GM19438 (cell line): ENCODE data around the gene FBLIM1.

ENCODE experiments used
- ATAC-seq: cut with Tn5 transposase; IDR thresholded peaks from one replicate; pipeline ENCODE4 v1.9.1; 2021; ENCODE audit warnings: low read depth; ENCODE audit not compliant: unreplicated experiment

The FBLIM1 gene

DNA sequence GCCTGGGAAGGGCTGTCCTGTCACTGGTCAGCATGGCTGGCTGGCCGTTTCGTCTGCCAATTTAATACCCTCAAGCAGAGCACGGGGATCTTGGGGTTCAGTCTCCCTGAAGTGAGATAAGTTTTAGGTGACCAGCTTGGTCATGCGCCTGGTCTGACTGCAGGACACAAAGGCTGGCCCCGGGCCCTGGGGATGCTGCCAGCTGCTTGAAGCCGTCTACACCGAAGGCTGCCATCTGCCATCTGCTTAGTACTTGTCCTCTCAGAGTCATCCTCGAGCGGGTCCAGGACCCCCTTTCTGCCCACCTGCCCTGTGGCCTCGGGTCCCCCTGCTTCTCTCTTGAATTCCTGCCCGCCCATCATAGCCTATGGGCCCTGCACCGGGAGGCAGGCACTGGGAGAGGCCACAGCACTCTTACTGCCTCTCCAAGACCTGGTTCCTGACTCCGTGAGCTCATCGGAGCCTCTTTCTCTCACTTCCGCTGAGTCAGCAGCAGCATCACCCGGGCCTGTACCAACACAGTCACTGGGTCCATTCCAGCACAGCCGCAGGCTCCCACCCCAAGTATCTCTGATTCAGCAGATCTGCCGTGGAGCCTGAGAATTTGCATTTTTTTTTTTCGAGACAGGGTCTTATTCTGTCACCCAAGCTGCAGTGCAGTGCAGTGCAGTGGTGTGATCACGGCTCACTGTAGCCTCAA, 7.0 kb downstream of the FBLIM1 start:
- ATAC-seq: no peak

DNA sequence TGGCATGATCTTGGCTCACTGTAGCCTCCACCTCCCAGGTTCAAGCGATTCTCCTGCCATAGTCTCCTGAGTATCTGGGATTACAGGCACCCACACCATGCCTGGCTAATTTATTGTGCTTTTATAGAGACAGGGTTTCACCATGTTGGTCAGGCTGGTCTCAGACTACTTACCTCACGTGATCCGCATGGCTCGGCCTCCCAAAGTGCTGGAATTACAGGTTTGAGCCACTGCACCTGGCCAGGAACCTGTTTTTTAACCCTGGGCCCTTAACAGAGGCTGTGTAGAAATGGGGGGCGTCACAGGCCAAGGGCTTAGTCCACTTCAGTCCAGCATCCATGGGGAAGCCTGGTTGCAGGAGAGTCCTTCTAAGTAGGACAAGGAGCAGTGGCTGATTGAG, 9.3 kb downstream of the FBLIM1 start:
- no peak for ATAC-seq

DNA sequence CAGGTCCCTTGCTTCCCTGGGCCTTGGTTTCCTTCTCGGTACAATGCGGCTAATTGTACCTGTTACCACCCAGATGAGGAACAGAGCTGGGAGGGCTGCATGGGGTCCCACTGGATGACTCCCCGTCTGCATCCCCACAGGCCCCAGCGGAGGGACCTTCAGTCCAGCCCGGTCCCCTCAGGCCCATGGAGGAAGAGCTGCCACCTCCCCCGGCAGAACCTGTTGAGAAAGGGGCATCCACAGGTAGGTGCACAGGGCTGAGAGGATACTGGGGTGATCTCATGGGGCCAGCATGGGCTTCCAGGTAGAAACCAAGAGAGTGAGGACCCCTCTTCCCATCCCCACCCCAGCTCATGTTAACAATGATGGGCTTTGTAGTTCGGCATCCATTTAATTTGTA, 9.8 kb downstream of the FBLIM1 start:
- ATAC-seq: no peak

DNA sequence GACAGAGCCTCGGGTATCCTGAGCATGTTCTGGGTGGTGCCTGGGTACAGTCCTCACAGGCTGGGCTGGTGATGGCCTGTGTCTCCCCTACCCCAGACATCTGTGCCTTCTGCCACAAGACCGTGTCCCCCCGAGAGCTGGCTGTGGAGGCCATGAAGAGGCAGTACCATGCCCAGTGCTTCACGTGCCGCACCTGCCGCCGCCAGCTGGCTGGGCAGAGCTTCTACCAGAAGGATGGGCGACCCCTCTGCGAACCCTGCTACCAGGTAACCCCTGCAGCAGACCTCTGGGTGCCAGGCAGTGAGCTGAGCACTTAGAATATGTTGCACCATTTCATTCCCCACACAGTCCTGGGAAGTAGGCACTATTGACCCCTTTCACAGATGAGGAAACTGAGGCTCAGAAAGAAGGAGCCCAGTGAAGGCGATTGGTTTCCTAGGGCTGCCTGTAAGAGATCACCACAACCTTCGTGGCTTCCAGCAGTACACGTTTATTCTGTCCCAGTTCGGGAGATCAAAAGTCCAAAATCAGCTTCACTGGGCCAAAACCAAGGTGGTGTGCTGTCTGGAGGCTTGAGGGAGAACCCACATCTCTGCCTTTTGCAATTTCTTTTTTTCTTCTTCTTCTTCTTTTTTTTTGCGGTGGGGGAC, 11.8 kb downstream of the FBLIM1 start:
- no peak for ATAC-seq

DNA sequence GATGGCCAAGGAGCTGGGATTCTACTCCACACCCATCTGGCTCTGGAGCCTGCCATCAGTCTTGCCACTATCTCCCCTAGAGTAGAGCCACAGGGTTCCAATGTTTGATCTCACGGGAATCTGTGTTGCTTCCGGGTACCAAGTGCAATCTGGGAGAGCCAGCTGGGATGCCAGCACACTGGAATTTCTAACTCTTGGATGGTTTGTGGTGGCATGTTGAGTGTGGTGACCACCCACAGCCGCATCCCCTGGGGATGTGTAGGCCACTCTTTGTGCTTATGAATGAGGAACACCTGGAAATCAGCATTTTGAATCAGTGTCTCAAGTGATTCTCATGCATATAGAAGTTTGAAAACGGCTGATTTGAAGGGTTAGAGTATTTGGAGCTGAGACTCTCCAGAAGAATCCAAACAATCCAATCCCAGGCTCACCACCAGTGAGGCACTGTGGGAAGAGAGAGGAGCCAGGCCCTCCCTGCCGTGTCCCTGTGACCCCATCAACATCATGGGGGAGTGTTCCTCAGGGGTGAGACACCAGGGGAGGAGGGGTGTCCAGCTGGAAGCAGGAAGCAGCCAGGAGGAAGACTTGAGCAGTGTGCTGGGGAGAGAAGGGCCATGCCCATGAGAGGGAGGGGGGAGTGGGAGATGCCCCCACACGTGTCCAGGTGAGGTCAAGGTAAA, 13.4 kb downstream of the FBLIM1 start:
- no peak for ATAC-seq

DNA sequence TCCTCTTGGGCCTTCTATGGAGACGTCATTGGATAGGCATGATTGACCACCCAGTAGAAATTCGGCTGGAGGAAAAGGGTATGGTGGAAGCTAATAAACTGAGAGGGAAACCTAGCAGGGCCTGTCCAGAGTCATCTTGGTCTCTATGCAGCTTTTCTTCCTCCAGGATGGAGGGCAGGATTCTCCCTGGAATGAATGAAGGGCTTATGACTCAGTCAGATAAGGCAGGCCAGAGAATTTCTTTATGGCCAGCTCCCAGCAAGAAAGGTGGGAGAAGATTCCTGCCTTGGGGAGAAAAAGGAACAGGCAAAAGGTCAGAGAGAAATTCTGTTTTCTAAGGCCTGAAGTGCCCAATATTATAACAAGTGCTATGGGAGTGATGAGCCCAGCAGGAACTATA, 17.1 kb downstream of the FBLIM1 start:
- no peak for ATAC-seq

DNA sequence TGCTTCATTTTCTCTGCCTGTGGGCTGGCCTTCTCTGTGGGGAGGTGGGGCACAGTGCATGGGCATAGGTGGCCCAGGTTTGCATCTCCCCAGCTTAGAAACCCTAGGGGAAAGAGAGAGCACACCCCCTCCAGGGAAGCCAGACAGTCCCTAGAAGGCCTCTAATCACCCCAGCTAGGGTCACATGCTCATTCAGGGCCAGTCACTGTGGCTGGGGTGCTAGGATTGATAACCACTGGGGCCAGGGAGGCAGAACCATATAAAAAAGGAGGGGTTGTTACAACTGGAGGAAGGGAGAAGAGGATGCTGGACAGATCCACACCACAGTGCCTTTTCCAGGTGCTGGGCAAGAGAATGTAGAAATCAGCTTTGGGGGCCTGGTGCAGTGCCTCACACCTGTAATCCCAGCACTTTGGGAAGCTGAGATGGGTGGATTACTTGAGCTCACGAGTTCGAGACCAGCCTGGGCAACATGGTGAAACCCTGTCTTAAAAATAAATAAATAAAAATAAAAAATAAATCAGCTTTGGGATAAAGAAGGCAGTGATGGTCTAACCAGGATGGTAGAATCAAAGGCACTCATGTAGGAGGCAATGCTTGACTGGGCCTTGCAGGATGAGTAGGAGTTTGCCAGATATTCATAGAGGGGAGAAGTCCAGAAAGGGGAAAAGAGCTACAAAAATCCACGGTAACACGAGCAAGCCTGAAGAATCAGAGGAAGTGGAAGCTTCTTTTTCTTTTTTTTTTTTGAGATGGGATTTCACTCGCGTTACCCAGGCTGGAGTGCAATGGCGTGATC, 19.5 kb downstream of the FBLIM1 start:
- ATAC-seq: no peak

DNA sequence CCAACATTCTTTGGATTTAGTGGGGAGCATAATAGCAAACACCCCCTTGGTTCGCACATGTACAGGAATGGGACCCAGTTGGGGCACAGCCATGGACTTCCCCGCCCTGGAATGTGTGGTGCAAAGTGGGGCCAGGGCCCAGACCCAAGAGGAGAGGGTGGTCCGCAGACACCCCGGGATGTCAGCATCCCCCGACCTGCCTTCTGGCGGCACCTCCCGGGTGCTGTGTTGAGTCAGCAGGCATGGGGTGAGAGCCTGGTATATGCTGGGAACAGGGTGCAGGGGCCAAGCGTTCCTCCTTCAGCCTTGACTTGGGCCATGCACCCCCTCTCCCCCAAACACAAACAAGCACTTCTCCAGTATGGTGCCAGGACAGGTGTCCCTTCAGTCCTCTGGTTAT, 27.1 kb downstream of the FBLIM1 start:
- no peak for ATAC-seq

DNA sequence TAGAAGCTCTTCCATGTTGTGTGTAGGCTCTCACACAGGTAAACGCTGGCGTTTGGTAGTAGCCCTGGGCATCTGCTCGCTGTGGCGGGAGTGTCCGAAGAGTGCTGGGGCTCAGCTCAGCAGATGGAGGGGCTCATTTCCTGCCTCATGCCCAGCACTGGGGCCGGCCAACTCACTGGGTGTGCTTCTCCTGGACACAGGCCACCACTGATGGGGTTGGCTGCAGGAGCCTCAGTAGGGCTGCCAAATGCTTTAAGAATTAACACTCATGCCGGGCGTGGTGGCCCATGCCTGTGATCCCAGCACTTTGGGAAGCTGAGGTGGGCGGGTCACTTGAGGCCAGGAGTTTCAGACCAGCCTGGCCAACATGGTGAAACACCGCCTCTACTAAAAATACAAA, 28.0 kb downstream of the FBLIM1 start:
- no peak for ATAC-seq

DNA sequence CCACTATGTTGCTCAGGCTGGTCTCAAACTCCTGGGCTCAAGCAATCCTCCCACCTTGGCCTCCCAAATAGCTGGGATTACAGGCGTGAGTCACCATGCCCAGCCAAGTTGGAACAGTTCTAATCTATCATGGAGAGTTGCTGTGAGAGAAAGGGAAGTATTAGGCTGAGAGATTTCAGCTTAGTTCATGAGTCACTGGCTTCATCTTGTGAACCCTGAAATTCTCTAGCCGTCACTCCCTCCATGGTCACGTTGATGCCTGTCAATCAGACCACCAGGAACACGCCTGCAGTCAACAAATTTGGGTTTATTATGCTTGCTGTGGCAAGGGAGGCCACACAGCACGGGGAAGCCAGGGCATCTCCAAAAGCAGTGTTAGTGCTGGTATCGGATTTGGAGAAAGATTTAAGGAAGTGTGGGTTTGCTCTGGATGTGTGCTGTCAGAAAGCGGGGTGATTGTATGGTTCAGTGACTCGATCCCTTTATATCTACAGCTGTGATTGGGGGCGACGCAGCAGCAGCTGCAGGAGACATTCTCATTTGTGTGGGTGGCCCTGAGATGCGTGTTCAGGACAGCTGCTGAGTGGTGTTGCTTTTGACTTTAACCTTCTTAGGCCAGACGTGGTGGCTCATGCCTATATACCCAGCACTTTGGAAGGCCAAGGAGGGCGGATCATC, 30.2 kb downstream of the FBLIM1 start:
- no peak for ATAC-seq

DNA sequence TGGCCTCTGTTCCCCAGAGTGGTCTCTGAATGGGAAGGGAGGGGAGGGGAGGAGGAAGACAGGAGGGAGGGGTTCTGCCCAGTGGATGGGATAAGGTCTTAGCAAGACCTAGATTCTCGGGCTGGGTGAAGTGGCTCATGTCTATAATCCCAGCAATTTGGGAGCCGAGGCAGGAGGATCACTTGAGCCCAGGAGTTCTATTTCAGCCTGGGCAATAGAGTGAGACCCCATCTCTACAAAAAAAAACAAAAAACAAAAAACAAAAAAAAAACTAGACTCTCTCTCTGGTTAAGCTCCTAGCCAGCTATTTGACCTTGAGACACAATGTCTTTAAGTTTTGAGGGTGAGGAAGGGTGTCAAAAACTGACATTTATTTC, 37.5 kb downstream of the FBLIM1 start:
- ATAC-seq: no peak

DNA sequence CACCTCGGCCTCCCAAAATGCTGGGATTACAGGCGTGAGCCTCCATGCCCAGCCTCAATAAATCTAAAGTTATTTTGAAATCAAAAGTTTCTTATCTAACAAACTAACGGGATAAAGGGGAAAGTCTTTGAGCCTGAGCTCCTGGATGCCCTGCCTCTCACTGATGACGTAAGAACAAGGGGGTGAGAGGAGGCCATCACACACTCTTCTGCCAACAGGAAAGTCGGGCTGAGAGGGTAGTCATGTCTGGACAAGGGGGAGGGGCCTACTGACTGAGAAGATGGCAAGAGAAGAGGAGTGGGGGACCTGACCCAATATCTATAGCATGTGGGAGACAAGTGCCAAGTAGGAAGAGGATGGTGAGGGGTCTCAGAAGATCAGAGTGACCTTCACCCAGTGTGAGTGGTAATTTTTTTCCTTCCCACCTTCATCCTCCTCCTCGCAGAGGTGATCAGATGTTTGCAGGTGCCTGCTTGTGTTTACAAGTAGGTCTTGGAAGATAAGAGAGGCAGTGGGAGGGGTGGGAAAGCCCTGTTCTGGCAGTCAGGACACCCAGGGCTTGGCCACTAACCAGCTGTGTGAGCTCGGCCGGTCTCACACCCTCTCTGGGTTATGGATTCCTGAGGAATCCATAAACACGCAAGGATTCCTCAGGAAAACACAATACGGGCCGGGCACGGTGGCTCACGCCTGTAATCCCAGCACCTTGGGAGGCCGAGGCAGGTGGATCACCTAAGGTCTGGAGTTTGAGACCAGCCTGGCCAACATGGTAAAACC, 39.2 kb downstream of the FBLIM1 start:
- ATAC-seq: no peak

DNA sequence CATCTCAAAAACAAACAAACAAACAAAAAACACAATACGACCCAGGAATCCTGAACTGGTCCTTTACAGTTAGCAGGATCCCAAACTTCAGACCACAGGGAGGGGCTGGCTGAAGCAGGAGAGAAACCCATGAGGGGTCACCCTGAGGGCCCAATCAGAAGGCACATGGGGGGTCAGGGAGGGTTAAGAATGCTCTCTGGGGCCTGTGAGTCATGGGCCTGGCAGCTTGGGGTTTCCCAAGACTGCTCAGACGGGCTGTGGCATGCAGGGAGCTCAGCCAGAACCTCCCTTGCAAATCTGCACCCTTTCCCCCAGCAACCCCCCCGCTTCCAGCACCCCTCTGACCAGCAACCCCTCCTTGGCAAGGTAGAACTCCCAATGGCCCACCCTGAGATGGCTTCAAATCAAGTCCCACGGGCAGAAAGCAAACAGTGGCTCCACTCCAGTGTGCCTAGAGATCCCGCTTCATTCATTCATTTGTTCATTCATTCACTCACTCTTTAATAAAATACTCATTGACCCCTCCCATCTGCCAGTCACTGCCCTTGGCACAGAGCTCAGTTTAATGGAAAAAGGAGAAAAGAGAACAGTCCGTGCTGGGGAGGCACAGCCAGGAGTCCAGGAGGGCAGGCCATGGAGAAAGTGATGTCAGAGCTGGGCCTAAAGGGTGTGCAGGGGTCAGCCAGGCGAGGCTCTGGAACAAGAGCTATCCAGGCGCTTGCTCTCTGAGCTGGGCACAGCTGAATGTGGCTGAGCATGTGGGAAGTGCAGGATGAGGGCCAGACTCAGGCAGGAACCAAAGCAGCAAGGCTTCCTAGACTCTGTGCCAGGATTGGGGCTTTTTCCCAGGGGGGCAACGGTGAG, 40.6 kb downstream of the FBLIM1 start:
- ATAC-seq: no peak

DNA sequence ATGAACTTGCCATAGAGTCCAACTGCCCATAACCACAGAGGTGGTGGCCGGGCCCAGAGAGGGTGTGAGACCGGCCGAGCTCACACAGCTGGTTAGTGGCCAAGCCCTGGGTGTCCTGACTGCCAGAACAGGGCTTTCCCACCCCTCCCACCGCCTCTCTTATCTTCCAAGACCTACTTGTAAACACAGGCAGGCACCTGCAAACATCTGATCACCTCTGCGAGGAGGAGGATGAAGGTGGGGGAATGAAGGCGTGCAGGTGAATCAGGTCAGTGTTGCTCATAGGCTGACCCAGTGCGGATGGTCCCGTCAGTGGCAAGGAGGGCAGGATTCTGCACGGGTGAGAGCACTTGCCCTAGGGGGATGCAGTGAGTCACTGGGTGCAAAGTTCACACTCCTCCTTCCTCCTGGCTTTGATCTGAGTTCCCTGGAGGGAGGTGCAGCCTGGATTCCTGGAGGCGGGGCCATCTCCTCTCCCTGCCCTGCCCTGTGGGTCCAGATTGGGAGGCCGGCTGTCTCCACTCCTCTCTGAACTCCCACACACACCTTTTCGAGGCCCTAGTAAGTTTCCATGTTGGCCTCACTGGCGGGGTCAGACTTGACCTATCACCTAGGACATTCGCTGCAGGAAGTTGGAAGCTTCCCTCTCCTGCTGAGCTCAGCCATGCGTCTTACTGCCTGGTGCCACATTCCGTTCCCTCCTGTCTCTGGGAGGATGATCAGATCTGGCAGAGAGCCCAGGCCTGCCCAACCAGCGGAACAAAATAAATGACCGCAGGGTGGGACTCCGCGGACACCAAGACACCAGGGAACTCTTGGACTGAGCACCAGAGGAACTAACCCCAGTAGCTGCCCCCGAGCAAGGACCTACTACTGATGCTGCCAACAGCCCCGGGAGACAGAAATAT, 41.6 kb downstream of the FBLIM1 start:
- ATAC-seq: no peak

DNA sequence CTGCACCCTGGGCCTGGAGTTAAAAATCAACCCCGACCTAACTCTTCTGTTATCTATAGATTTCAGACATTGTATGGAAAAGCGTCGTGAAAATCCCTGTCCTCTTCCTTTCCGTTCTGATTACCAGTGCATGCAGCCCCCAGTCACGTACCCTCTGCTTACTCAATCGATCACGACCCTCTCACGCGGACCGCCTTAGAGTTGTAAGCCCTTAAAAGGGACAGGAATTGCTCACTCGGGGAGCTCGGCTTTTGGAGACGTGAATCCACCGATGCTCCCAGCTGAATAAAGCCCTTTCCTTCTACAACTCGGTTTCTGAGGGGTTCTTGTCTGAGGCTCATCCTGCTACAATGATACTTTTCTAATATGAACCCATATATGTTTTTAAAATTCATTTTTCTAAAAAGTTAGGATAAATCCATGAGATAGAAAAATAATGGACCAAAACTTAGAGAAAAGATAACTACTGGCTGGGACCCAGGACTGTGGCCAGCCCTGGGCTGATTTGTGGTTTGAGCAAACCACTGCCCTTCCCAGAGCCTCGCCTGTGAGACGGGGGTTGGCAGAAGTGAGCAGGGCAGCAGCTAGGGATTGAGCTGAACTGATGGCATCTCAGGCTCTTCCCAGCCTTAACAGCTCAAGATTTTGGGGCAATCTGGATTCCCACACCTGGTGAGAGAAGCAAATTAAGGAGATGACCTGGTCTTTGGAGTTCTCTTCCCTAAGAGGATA, 43.8 kb downstream of the FBLIM1 start:
- ATAC-seq: no peak

DNA sequence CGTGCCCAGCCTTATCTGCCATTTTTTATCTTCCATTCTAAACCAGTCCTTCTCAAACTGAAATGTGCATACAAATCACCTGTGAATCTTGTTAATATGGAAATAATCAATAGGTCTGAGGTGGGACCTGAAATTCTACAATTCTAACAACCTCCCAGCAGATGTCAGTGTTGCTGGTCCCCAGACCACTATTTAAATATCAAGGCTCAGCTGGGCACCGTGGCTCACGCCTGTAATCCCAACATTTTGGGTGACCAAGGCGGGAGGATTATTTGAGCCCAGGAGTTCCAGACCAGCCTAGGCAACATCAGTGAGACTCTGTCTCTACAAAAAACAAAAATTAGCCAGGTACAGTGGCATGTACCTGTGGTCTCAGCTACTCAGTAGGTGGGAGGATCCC, 44.8 kb downstream of the FBLIM1 start:
- ATAC-seq: no peak

DNA sequence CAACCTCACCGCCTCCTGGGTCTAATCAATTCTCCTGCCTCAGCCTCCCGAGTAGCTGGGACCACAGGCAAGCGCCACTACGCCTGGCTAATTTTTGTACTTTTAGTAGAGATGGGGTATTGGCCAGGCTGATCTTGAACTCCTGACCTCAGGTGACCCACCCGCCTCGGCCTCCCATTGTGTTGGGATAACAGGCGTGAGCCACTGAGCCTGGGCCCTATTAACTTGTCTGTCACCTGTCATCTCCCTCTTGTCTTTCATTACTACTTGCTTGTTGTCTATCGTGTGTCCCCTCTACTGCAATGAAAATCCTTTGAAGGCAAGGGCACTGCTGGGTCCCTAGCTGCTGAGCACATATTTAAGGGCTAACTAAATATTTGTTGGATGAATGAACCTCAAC, 45.5 kb downstream of the FBLIM1 start:
- no peak for ATAC-seq
